ENCODE measurements around the gene MRPS12.

GRCh38 chr19:38890686-38891085 is 40.1 kb upstream of the MRPS12 start:
- TF ChIP-seq, protein P1, sequence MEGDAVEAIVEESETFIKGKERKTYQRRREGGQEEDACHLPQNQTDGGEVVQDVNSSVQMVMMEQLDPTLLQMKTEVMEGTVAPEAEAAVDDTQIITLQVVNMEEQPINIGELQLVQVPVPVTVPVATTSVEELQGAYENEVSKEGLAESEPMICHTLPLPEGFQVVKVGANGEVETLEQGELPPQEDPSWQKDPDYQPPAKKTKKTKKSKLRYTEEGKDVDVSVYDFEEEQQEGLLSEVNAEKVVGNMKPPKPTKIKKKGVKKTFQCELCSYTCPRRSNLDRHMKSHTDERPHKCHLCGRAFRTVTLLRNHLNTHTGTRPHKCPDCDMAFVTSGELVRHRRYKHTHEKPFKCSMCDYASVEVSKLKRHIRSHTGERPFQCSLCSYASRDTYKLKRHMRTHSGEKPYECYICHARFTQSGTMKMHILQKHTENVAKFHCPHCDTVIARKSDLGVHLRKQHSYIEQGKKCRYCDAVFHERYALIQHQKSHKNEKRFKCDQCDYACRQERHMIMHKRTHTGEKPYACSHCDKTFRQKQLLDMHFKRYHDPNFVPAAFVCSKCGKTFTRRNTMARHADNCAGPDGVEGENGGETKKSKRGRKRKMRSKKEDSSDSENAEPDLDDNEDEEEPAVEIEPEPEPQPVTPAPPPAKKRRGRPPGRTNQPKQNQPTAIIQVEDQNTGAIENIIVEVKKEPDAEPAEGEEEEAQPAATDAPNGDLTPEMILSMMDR (conservative IDR thresholded peaks at IDR 0.05; ENCODE audit: low read depth, low read length), result no peak
- TF ChIP-seq MAZ (IDR thresholded peaks at IDR 0.05; ENCODE audit: borderline replicate concordance, low read depth, low read length), result no peak
- TF ChIP-seq NFE2L2 (IDR thresholded peaks at IDR 0.05; ENCODE audit: low read depth, low read length), result no peak
- no peak for TF ChIP-seq POLR2A (IDR thresholded peaks at IDR 0.05; ENCODE audit: low read depth, low read length)
- no peak for TF ChIP-seq MXI1 (IDR thresholded peaks at IDR 0.05; ENCODE audit: borderline replicate concordance, low read depth, low read length)
- TF ChIP-seq BHLHE40 (IDR thresholded peaks at IDR 0.05; ENCODE audit: low read depth, low read length), result no peak
- no peak for TF ChIP-seq RFX5 (IDR thresholded peaks at IDR 0.05; ENCODE audit: low read depth, low read length)
